ENCODE results near the gene CXorf66. TPM values are rescaled to one million over a fixed set of nuclear protein-coding genes. Genes with fewer than 3 reads are reported as not detected.

The CXorf66 gene
- total and polyA plus RNA-seq, 4 donors = not detected

Small RNA genes lying within 50 kb of the gene (small RNA-seq; reads per million reads assigned to genes)
- gene MIR505 (ENCODE audit: low replicate concordance) (4.3 reads per million, percentile 94 among the genes with 10 or more reads in this experiment), gene RF00425 (ENCODE audit: low replicate concordance) (not detected)

Other genes with a start within 250 kb of the CXorf66 start
- 10 to 100 TPM; 12.4 to 23.5 TPM for gene ATP11C, start 32.5 kb downstream of the CXorf66 start, total RNA-seq
- gene ATP11C, start 32.5 kb downstream of the CXorf66 start, polyA plus RNA-seq = 1 to 10 TPM; 2.6 to 7.7 TPM